ENCODE data around the gene CCIN.

CCIN gene

GRCh38 chr9:36138901-36139300, 30.3 kb upstream of the CCIN start:
- H3K4me3 ChIP-seq (ENCODE audit: insufficient read depth, low read length, poor library complexity, severe bottlenecking): no peak overlapping the region
- no peak overlapping the region for H3K27ac ChIP-seq (ENCODE audit: low read depth, low read length)
- no peak overlapping the region for H3K4me2 ChIP-seq (ENCODE audit: low read depth, low read length, poor library complexity, severe bottlenecking)
- no peaks in the 10 kb centered on the region for H3K36me3 ChIP-seq (ENCODE audit: low read length)
- H2AFZ ChIP-seq (ENCODE audit: low read depth, low read length, severe bottlenecking): no peak overlapping the region
- no peaks in the 10 kb centered on the region for H3F3A ChIP-seq (ENCODE audit: insufficient read depth)
- no peaks in the 10 kb centered on the region for H3K27me3 ChIP-seq (ENCODE audit: low read length)
- H3K9ac ChIP-seq (ENCODE audit: low read length): no peak overlapping the region
- H3K9me2 ChIP-seq (replicated peaks; ENCODE audit: insufficient read depth, low read length): no peaks in the 10 kb centered on the region
- TF ChIP-seq EZH2phosphoT487 (conservative IDR thresholded peaks at IDR 0.05; ENCODE audit: low read length) (no peak), CTCF (IDR thresholded peaks at IDR 0.05; ENCODE audit: insufficient read depth, low read length, poor library complexity, severe bottlenecking) (no peak)
- H3K79me2 ChIP-seq (ENCODE audit: insufficient read depth, low read length): no peaks in the 10 kb centered on the region
- no peaks in the 10 kb centered on the region for H4K20me1 ChIP-seq (ENCODE audit: low read depth, low read length)
- H3K9me3 ChIP-seq (ENCODE audit: insufficient read depth, low read length): no peaks in the 10 kb centered on the region

- no peaks in the 10 kb centered on the region for H4K20me1 ChIP-seq (ENCODE audit: low read depth, low read length)
- H2AFZ ChIP-seq (ENCODE audit: low read depth, low read length, severe bottlenecking): no peak overlapping the region
- no peak overlapping the region for H3K9ac ChIP-seq (ENCODE audit: low read length)
- H3K27me3 ChIP-seq (ENCODE audit: low read length): no peaks in the 10 kb centered on the region
- no peak overlapping the region for H3K27ac ChIP-seq (ENCODE audit: low read depth, low read length)
- H3K4me3 ChIP-seq (ENCODE audit: insufficient read depth, low read length, poor library complexity, severe bottlenecking): no peak overlapping the region
- no peaks in the 10 kb centered on the region for H3K36me3 ChIP-seq (ENCODE audit: low read length)
- no peak overlapping the region for H3K4me2 ChIP-seq (ENCODE audit: low read depth, low read length, poor library complexity, severe bottlenecking)
- no peaks in the 10 kb centered on the region for H3K9me2 ChIP-seq (replicated peaks; ENCODE audit: insufficient read depth, low read length)
- H3K79me2 ChIP-seq (ENCODE audit: insufficient read depth, low read length): no peaks in the 10 kb centered on the region
- TF ChIP-seq EZH2phosphoT487 (conservative IDR thresholded peaks at IDR 0.05; ENCODE audit: low read length): no peak
- TF ChIP-seq CTCF (IDR thresholded peaks at IDR 0.05; ENCODE audit: insufficient read depth, low read length, poor library complexity, severe bottlenecking): no peak
- H3K9me3 ChIP-seq (ENCODE audit: insufficient read depth, low read length): no peaks in the 10 kb centered on the region
- no peaks in the 10 kb centered on the region for H3F3A ChIP-seq (ENCODE audit: insufficient read depth)
Observed at GRCh38 chr9:36140086-36141084, 28.8 kb upstream of the CCIN start.

- Histone ChIP-seq H3K4me3 (ENCODE audit: insufficient read depth, low read length, poor library complexity, severe bottlenecking) (no peak overlapping the region), H3K36me3 (ENCODE audit: low read length) (no peaks in the 10 kb centered on the region), H3K9me2 (replicated peaks; ENCODE audit: insufficient read depth, low read length) (no peaks in the 10 kb centered on the region), H3K4me2 (ENCODE audit: low read depth, low read length, poor library complexity, severe bottlenecking) (no peak overlapping the region), H2AFZ (ENCODE audit: low read depth, low read length, severe bottlenecking) (no peak overlapping the region), H4K20me1 (ENCODE audit: low read depth, low read length) (no peaks in the 10 kb centered on the region), H3K79me2 (ENCODE audit: insufficient read depth, low read length) (no peaks in the 10 kb centered on the region), H3K9ac (ENCODE audit: low read length) (no peak overlapping the region), H3K9me3 (ENCODE audit: insufficient read depth, low read length) (no peaks in the 10 kb centered on the region), H3F3A (ENCODE audit: insufficient read depth) (no peaks in the 10 kb centered on the region), H3K27me3 (ENCODE audit: low read length) (no peaks in the 10 kb centered on the region), H3K27ac (ENCODE audit: low read depth, low read length) (no peak overlapping the region)
- TF ChIP-seq EZH2phosphoT487 (conservative IDR thresholded peaks at IDR 0.05; ENCODE audit: low read length) (no peak), CTCF (IDR thresholded peaks at IDR 0.05; ENCODE audit: insufficient read depth, low read length, poor library complexity, severe bottlenecking) (no peak)
Observed at GRCh38 chr9:36141288-36141687, 27.9 kb upstream of the CCIN start.
